ENCODE data around the gene ECI2.

DNA sequence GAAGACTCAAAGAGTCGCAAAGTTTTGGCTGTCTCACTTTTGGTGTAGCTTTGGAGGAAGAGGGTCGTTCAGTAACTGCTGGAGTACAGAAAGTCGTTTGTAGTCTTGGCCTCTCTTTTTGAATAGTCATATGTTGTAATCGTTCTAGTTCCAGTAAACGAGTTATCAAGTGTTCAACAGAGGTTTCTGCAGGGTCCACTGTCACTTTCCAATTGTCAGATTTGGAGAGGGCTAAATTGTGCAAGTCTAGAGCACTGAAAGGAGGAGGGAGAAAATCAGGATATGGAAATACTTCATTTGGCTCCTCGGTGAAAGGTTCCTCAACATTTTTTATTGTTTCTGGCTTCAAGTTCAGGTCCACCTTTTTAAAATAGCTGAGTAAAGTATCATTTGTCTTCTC lies 66.2 kb downstream of the ECI2 start:
- TF ChIP-seq, protein P1, sequence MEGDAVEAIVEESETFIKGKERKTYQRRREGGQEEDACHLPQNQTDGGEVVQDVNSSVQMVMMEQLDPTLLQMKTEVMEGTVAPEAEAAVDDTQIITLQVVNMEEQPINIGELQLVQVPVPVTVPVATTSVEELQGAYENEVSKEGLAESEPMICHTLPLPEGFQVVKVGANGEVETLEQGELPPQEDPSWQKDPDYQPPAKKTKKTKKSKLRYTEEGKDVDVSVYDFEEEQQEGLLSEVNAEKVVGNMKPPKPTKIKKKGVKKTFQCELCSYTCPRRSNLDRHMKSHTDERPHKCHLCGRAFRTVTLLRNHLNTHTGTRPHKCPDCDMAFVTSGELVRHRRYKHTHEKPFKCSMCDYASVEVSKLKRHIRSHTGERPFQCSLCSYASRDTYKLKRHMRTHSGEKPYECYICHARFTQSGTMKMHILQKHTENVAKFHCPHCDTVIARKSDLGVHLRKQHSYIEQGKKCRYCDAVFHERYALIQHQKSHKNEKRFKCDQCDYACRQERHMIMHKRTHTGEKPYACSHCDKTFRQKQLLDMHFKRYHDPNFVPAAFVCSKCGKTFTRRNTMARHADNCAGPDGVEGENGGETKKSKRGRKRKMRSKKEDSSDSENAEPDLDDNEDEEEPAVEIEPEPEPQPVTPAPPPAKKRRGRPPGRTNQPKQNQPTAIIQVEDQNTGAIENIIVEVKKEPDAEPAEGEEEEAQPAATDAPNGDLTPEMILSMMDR (IDR thresholded peaks at IDR 0.05) = no peak
- no peak for TF ChIP-seq POLR2A (IDR thresholded peaks at IDR 0.05)
